ENCODE data around the gene AOAH. TPM values are rescaled to one million over a fixed set of nuclear protein-coding genes. Genes with fewer than 3 reads are reported as not detected.
"Not testable (repeated sequence)": the region's sequence is repeated elsewhere in the genome, so short reads cannot be mapped to it uniquely, and the experiment has no call there.

AOAH gene
- total RNA-seq, 4 donors from 2014 or later, result 0.68 to 12.0 (median 4.8) TPM

DNA sequence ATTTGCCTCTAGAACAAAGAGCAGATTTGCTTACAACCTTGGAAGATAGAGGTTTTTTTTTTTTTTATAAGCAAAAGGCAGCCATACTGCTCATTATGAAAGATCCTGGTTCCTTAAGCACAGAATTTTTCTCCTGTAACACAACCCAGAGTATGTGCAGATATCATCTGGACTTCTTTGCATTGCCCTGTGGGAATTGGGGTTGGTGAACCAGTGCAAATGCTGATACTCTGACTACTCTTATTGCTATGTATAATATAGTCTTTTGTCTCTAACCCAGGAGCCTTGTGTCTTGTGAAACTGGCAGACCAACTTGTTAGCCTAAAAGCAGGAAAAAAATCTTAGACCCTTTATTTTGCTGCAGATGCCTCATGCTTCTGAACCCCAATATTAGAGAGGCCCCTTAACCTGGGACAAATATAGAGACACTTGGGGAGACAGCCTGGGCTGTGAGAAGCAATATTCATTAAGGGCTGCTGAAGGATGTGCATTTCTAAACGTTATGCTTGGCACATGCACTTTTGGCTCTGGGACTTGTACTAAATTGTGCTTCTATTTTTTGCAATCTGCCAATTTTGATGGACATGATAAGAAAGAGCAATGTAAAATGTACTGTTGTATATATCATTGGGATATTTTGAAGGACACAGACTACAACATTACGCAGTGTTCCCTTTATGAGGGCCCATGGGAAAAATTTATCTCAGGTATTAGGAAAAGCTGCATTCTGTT is 255.8 kb downstream of the AOAH start:
- Histone ChIP-seq H3K27me3 (no peaks in the 10 kb centered on the region), H3K27ac (no peak overlapping the region), H3K36me3 (no peaks in the 10 kb centered on the region), H3K9me3 (no peaks in the 10 kb centered on the region), H3K4me1 (peaks cover 0 to 1% (median 0%) of the 10 kb centered on the region in 3 donors), H3K4me3 (no peak overlapping the region)
- intact Hi-C loops (cut with DNase I), result no loop called here
- WGBS, 2 donors, result 61 to 62% methylated on average over 2 of the region's 2 CpGs
- TF ChIP-seq, protein P1, sequence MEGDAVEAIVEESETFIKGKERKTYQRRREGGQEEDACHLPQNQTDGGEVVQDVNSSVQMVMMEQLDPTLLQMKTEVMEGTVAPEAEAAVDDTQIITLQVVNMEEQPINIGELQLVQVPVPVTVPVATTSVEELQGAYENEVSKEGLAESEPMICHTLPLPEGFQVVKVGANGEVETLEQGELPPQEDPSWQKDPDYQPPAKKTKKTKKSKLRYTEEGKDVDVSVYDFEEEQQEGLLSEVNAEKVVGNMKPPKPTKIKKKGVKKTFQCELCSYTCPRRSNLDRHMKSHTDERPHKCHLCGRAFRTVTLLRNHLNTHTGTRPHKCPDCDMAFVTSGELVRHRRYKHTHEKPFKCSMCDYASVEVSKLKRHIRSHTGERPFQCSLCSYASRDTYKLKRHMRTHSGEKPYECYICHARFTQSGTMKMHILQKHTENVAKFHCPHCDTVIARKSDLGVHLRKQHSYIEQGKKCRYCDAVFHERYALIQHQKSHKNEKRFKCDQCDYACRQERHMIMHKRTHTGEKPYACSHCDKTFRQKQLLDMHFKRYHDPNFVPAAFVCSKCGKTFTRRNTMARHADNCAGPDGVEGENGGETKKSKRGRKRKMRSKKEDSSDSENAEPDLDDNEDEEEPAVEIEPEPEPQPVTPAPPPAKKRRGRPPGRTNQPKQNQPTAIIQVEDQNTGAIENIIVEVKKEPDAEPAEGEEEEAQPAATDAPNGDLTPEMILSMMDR (IDR thresholded peaks at IDR 0.05), result no peak
- no peak for TF ChIP-seq POLR2A (IDR thresholded peaks at IDR 0.05)
- DNase-seq, result no peak

DNA sequence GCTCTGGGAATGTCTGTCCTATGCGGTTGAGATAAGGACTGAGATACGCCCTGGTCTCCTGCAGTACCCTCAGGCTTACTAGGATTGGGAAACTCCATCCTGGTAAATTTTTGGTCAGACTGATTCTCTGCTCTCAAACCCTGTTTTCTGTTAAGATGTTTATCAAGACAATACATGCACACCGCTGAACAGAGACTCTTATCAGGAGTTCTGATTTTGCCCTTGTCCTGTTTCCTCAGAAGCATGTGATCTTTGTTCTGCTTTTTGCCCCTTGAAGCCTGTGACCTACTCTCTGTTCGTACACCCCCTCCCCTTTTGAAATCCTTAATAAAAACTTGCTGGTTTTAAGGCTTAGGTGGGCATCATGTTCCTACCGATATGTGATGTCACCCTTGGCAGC is 258.3 kb downstream of the AOAH start:
- 69 to 73% methylated on average over 5 of the region's 5 CpGs for WGBS, 2 donors
- H3K27ac ChIP-seq; H3K27me3 ChIP-seq; H3K4me3 ChIP-seq; intact Hi-C loops (cut with DNase I); H3K9me3 ChIP-seq; H3K36me3 ChIP-seq; H3K4me1 ChIP-seq; DNase-seq: not testable (repeated sequence)

DNA sequence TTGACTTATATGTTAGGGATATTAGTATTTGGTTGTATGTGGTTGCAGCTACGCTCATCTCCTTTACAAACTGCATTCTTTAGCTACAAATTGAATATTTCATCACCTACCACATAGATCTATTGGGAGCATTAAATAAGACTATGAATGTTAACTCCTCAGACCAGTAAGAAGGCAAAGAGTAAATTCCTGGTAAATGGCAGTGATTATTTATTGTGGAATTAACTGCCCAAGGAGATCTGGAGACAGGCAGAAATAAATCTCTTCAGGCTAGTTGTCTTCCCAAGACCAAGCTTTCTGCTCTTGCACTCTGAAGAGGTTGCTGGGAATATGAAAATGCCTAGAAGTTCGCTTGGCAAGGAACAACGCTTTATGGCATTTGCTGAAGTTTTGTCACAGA is 260.0 kb downstream of the AOAH start:
- 65 to 86% methylated on average over 3 of the region's 3 CpGs for WGBS, 2 donors
- no peaks in the 10 kb centered on the region for H3K27me3 ChIP-seq
- no peaks in the 10 kb centered on the region for H3K9me3 ChIP-seq
- H3K36me3 ChIP-seq, result no peaks in the 10 kb centered on the region
- H3K4me1 ChIP-seq, result no peaks in the 10 kb centered on the region
- DNase-seq, result no peak
- no peak overlapping the region for H3K4me3 ChIP-seq
- TF ChIP-seq, protein P1 (IDR thresholded peaks at IDR 0.05), result no peak
- no peak overlapping the region for H3K27ac ChIP-seq
- intact Hi-C loops (cut with DNase I), result no loop called here

All from esophagus squamous epithelium (tissue), 5 donors.